Activated naive CD4-positive, alpha-beta T cell treated with anti-CD3 and anti-CD28 coated beads, Interleukin-2, amount 10 ng/mL, durations not matched to agents 7 days and 5 days (primary cell): ENCODE data around the gene SEMA4D.
A peak's percentile ranks its signal among the peaks of the same experiment; 100 is the strongest.

Experiments
- CTCF ChIA-PET: fragments of 350-600 bp; sonication (Branson Sonifier 250); formaldehyde crosslinking; loops from one replicate; lab custom pipeline; 2021; ENCODE audit warnings: antibody characterized with exemption; lab: Charles Lee
- DNase-seq: peaks from one replicate; pipeline ENCODE4 v3.0.0-alpha.2; 2020
- H3K27ac Mint-ChIP-seq: one replicate; pipeline ENCODE4 v1.8.0; 2021; ENCODE audit warnings: mild to moderate bottlenecking, moderate library complexity, mixed read lengths
- H3K27me3 Mint-ChIP-seq: one replicate; pipeline ENCODE4 v1.8.0; 2021; ENCODE audit warnings: mild to moderate bottlenecking, mixed read lengths
- H3K36me3 Mint-ChIP-seq: one replicate; pipeline ENCODE4 v1.8.0; 2021; ENCODE audit warnings: mixed read lengths
- H3K4me1 Mint-ChIP-seq: one replicate; pipeline ENCODE4 v1.8.0; 2021; ENCODE audit warnings: mixed read lengths
- H3K4me3 Mint-ChIP-seq: one replicate; pipeline ENCODE4 v1.8.0; 2021; ENCODE audit warnings: mild to moderate bottlenecking, moderate library complexity, mixed read lengths
- H3K9me3 Mint-ChIP-seq: one replicate; pipeline ENCODE4 v1.8.0; 2021; ENCODE audit warnings: mixed read lengths

The SEMA4D gene

GRCh38 chr9:89525446-89526374 is 27.8 kb upstream of the SEMA4D start:
- Mint-ChIP-seq H3K27me3 (no peaks in the 10 kb centered on the region), H3K4me3 (no peak overlapping the region), H3K4me1 (peaks cover 98% of the 10 kb centered on the region), H3K27ac (peak overlapping the region; percentile 40), H3K9me3 (peaks cover 12% of the 10 kb centered on the region), H3K36me3 (peaks cover 16% of the 10 kb centered on the region)
- no peak for DNase-seq
- CTCF ChIA-PET = interaction anchor here (0.9 to 1.2 kb wide), 4 partner anchors 10 to 96 kb away, joined by 3 to 5 read pairs (median 4); no protein-coding TSS in a partner anchor

DNA sequence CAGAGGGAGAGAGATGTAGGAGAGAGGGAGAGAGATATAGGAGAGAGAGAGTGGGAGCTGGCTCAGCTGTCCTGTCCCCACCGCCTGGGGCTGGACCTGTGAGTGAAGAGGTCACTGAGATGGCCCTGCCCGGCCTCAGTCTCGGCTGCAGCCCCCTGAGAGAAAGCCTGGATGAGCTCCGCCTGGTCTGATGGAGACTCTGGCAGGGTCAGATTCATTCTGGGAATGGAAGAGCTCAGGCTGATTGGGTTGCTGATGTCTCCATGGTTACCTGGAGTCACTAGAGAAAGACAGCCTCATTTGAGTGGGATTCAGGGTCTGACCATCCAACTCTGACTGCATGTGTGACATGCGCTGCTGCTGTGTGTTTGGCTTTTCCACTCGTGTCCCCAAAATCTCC is 27.1 kb upstream of the SEMA4D start:
- H3K27me3 Mint-ChIP-seq = no peaks in the 10 kb centered on the region

DNA sequence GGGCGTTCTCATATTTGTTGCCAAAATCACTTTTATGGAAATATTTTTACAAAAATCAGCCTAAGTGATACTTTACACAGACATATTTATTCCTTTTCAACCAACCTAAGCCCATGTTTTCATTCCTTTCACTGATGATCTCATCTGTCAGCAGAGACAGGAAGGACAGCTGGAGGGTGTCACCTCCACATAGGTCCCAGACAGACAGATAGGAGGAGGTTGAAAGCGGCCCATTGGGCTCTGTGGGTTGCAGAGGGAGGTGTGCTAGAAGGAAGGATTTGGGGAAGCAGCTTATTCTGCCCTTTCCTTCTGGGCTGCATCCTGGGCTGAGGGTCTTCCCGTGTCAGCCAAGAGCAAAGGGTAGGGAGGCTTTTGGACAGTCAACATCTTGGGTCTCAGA is 26.0 kb upstream of the SEMA4D start:
- CTCF ChIA-PET = interaction anchor here (0.8 to 6.1 kb wide), 7 partner anchors 10 to 205 kb away, joined by 3 to 52 read pairs (median 4); partner anchors contain the start of gene SECISBP2
- DNase-seq = peak; percentile 72
- peaks cover 12% of the 10 kb centered on the region for H3K9me3 Mint-ChIP-seq
- H3K4me1 Mint-ChIP-seq = peaks cover 98% of the 10 kb centered on the region
- H3K4me3 Mint-ChIP-seq = peak overlapping the region; percentile 3
- peak overlapping the region; percentile 92 for H3K27ac Mint-ChIP-seq
- peaks cover 21% of the 10 kb centered on the region for H3K36me3 Mint-ChIP-seq
- no peaks in the 10 kb centered on the region for H3K27me3 Mint-ChIP-seq

More for the DNA sequence above, 27.1 kb upstream of the SEMA4D start:
- peak overlapping the region; percentile 92 for H3K27ac Mint-ChIP-seq
- no peak overlapping the region for H3K4me3 Mint-ChIP-seq
- H3K9me3 Mint-ChIP-seq = peaks cover 12% of the 10 kb centered on the region
- peaks cover 16% of the 10 kb centered on the region for H3K36me3 Mint-ChIP-seq
- H3K4me1 Mint-ChIP-seq = peaks cover 98% of the 10 kb centered on the region
- CTCF ChIA-PET = interaction anchor here (0.9 to 1.2 kb wide), 3 partner anchors 11 to 95 kb away, joined by 3 to 5 read pairs (median 3); no protein-coding TSS in a partner anchor
- no peak for DNase-seq

GRCh38 chr9:89522959-89523285 is 25.0 kb upstream of the SEMA4D start:
- H3K27me3 Mint-ChIP-seq = no peaks in the 10 kb centered on the region
- peak overlapping the region; percentile 25 for H3K4me3 Mint-ChIP-seq
- peaks cover 8% of the 10 kb centered on the region for H3K9me3 Mint-ChIP-seq
- peaks cover 98% of the 10 kb centered on the region for H3K4me1 Mint-ChIP-seq
- CTCF ChIA-PET = interaction anchor here (0.8 to 6.1 kb wide), 8 partner anchors 11 to 204 kb away, joined by 3 to 52 read pairs (median 4); partner anchors contain the start of gene SECISBP2
- H3K36me3 Mint-ChIP-seq = peaks cover 17% of the 10 kb centered on the region
- H3K27ac Mint-ChIP-seq = peak overlapping the region; percentile 92
- DNase-seq = peak; percentile 30

GRCh38 chr9:89522261-89522958 is 24.5 kb upstream of the SEMA4D start:
- Mint-ChIP-seq H3K4me3 (peak overlapping the region; percentile 25), H3K36me3 (peaks cover 15% of the 10 kb centered on the region), H3K9me3 (peaks cover 4% of the 10 kb centered on the region), H3K27me3 (no peaks in the 10 kb centered on the region), H3K4me1 (peaks cover 97% of the 10 kb centered on the region), H3K27ac (peak overlapping the region; percentile 92)
- DNase-seq = peak; percentile 89
- CTCF ChIA-PET = interaction anchor here (1.2 to 6.1 kb wide), 6 partner anchors 11 to 41 kb away, joined by 3 to 52 read pairs (median 6); no protein-coding TSS in a partner anchor

DNA sequence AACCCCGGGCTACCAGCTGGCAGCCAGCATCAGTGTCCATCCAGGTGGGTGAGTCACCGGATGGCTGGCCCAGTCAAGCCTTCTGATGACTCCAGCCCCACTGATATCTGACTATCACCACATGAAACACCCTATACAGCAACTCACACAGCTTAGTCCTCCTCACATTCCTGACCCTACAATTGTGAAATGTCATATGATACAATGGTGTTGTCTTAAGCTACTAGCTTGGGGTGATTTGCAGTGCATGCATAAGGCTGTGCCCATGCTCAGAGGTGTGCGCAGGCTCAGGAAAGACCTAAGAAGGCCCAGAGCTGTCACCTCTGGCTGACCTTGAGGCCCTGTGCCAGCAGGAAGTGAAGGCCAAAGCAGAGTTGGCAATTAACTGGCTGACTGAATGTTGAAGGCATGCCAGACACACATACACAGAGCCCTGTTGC is 21.5 kb upstream of the SEMA4D start:
- peak overlapping the region; percentile 77 for H3K27ac Mint-ChIP-seq
- no peak for DNase-seq
- CTCF ChIA-PET = interaction anchor here (0.6 to 6.1 kb wide), 5 partner anchors 10 to 95 kb away, joined by 3 to 52 read pairs (median 3); no protein-coding TSS in a partner anchor
- H3K4me3 Mint-ChIP-seq = no peak overlapping the region
- no peaks in the 10 kb centered on the region for H3K9me3 Mint-ChIP-seq
- peaks cover 3% of the 10 kb centered on the region for H3K27me3 Mint-ChIP-seq
- peaks cover 73% of the 10 kb centered on the region for H3K4me1 Mint-ChIP-seq
- peaks cover 6% of the 10 kb centered on the region for H3K36me3 Mint-ChIP-seq

GRCh38 chr9:89518466-89519365 is 20.8 kb upstream of the SEMA4D start:
- CTCF ChIA-PET = interaction anchor here (0.6 to 6.1 kb wide), 3 partner anchors 12 to 95 kb away, joined by 3 to 52 read pairs (median 3); no protein-coding TSS in a partner anchor
- Mint-ChIP-seq H3K4me1 (peaks cover 66% of the 10 kb centered on the region), H3K27me3 (peaks cover 3% of the 10 kb centered on the region), H3K4me3 (no peak overlapping the region), H3K27ac (peak overlapping the region; percentile 80), H3K36me3 (peaks cover 6% of the 10 kb centered on the region), H3K9me3 (no peaks in the 10 kb centered on the region)
- no peak for DNase-seq

DNA sequence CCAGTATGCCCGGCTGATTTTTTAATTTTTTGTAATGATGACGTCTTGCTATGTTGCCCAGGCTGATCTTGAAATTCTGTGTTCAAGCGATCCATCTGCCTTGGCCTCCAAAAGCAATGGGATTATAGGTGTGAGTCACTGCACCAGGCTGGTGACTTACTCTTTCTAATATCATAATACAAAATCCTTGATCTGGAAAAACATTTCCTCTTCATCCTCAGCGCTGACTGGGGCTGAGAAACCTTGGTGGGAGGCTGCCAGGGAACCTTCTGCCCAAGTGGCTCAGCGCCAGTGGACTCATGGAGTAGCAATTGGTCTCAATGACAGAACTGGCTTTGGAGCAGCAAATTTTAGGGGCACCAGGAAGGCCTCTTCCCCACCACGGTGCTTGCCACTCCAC is 17.5 kb upstream of the SEMA4D start:
- Mint-ChIP-seq H3K27me3 (peaks cover 3% of the 10 kb centered on the region), H3K27ac (no peak overlapping the region), H3K36me3 (peaks cover 8% of the 10 kb centered on the region), H3K4me3 (no peak overlapping the region), H3K4me1 (peaks cover 53% of the 10 kb centered on the region), H3K9me3 (no peaks in the 10 kb centered on the region)
- CTCF ChIA-PET = no interaction called here
- no peak for DNase-seq

GRCh38 chr9:89514956-89515355 is 17.0 kb upstream of the SEMA4D start:
- CTCF ChIA-PET = interaction anchor here (0.6 kb wide), 1 partner anchor 135 kb away, joined by 3 read pairs; no protein-coding TSS in a partner anchor

DNA sequence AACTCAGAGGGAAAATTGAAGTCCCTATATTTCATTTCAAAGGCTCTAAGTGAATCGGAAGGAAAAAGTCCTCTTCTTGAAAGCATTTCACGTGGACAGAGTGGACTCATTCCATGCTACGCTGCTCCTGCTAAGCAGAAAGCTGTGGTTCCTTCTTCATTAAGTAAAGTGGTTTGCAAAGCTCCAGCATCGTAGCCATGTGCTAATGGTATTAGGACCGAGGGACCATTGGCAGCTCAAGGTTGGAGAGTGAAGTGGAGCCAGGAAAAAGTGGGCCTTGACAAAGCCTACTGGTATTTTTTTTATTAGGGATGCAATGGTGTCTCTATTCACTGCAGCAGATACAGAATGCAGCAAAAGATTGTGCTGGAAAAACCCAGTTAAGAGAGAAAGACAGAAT is 16.4 kb upstream of the SEMA4D start:
- CTCF ChIA-PET = interaction anchor here (0.6 kb wide), 1 partner anchor 135 kb away, joined by 3 read pairs; no protein-coding TSS in a partner anchor
- no peaks in the 10 kb centered on the region for H3K9me3 Mint-ChIP-seq
- peaks cover 4% of the 10 kb centered on the region for H3K36me3 Mint-ChIP-seq
- no peak for DNase-seq
- H3K27me3 Mint-ChIP-seq = peaks cover 3% of the 10 kb centered on the region
- H3K27ac Mint-ChIP-seq = no peak overlapping the region
- peaks cover 51% of the 10 kb centered on the region for H3K4me1 Mint-ChIP-seq
- no peak overlapping the region for H3K4me3 Mint-ChIP-seq

More at GRCh38 chr9:89514956-89515355, 17.0 kb upstream of the SEMA4D start:
- Mint-ChIP-seq H3K4me1 (peaks cover 53% of the 10 kb centered on the region), H3K27me3 (peaks cover 3% of the 10 kb centered on the region), H3K9me3 (no peaks in the 10 kb centered on the region), H3K4me3 (no peak overlapping the region), H3K27ac (no peak overlapping the region), H3K36me3 (peaks cover 8% of the 10 kb centered on the region)
- DNase-seq = no peak

DNA sequence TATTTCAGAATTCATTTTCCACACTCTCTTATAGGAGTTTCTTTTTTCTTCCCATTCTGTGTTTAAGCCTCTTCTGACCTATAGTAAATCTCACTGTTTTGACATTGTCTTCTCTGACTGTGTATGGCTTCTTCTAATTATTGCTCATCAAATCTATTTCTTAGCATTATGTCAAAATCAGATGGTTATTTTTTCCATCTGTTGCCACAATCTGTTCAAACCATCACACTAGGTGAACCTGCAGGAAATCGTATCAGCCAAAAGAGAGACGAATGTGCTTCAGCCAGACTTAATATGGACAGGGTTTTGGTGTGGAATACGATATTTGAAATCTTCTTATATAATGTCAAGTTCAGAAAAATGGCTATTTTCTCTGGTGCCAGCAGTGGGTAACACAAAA is 15.9 kb upstream of the SEMA4D start:
- DNase-seq = no peak
- CTCF ChIA-PET = no interaction called here

GRCh38 chr9:89512382-89512781 is 14.5 kb upstream of the SEMA4D start:
- Mint-ChIP-seq H3K27me3 (peaks cover 3% of the 10 kb centered on the region), H3K4me1 (peaks cover 52% of the 10 kb centered on the region), H3K4me3 (no peak overlapping the region), H3K27ac (no peak overlapping the region), H3K9me3 (no peaks in the 10 kb centered on the region), H3K36me3 (peaks cover 2% of the 10 kb centered on the region)
- DNase-seq = no peak
- CTCF ChIA-PET = interaction anchor here (1.2 kb wide), 1 partner anchor 8 kb away, joined by 3 read pairs; no protein-coding TSS in a partner anchor

More for the DNA sequence above, 15.9 kb upstream of the SEMA4D start:
- H3K27me3 Mint-ChIP-seq = peaks cover 3% of the 10 kb centered on the region
- peaks cover 2% of the 10 kb centered on the region for H3K36me3 Mint-ChIP-seq
- H3K27ac Mint-ChIP-seq = no peak overlapping the region
- H3K9me3 Mint-ChIP-seq = no peaks in the 10 kb centered on the region
- H3K4me3 Mint-ChIP-seq = no peak overlapping the region
- H3K4me1 Mint-ChIP-seq = peaks cover 51% of the 10 kb centered on the region
